H1 (cell line): ENCODE results near the gene TTC28. TPM values are rescaled to one million over a fixed set of nuclear protein-coding genes. Genes with fewer than 3 reads are reported as not detected.

Experiments
- ATF3 ChIP-seq: IDR thresholded peaks from 2 replicates; pipeline ENCODE4 v1.6.1; 2011; ENCODE audit warnings: low read depth, mild to moderate bottlenecking, low read length; ENCODE audit not compliant: insufficient read depth
- EZH2 ChIP-seq: fragments of 200-600 bp; sonication (generic); IDR thresholded peaks from 2 replicates; pipeline ENCODE4 v1.7.1; 2012; ENCODE audit warnings: low read depth, mild to moderate bottlenecking, moderate library complexity, low read length, inconsistent platforms; ENCODE audit not compliant: severe bottlenecking
- GABPA ChIP-seq: IDR thresholded peaks from 2 replicates; pipeline ENCODE4 v1.6.1; 2011; ENCODE audit warnings: mild to moderate bottlenecking, low read length, moderate library complexity, borderline replicate concordance; ENCODE audit not compliant: insufficient read depth
- HDAC6 ChIP-seq: IDR thresholded peaks from one replicate; pipeline ENCODE4 v1.7.1; 2012; ENCODE audit warnings: low read depth, mild to moderate bottlenecking, inconsistent platforms, low read length, moderate library complexity
- JUN ChIP-seq: IDR thresholded peaks from 2 replicates; pipeline ENCODE4 v1.6.1; 2011; ENCODE audit warnings: low read depth, mild to moderate bottlenecking, improper control_type of control experiment, low read length
- NRF1 ChIP-seq: IDR thresholded peaks from 2 replicates; pipeline ENCODE4 v1.6.1; 2011; ENCODE audit warnings: mild to moderate bottlenecking, low read depth, low read length, improper control_type of control experiment
- RBBP5 ChIP-seq: IDR thresholded peaks from 2 replicates; pipeline ENCODE4 v1.7.1; 2012; ENCODE audit warnings: low read depth, mild to moderate bottlenecking, inconsistent platforms, low read length, moderate library complexity, borderline replicate concordance
- SAP30 ChIP-seq: fragments of 300-600 bp; sonication (generic); IDR thresholded peaks from 2 replicates; pipeline ENCODE4 v1.7.1; 2012; ENCODE audit warnings: low read length, moderate library complexity, mild to moderate bottlenecking, inconsistent platforms; ENCODE audit not compliant: insufficient read depth, insufficient replicate concordance
- SUZ12 ChIP-seq: fragments of 200-600 bp; sonication (generic); IDR thresholded peaks from 2 replicates; pipeline ENCODE4 v1.6.1; 2012; ENCODE audit warnings: mild to moderate bottlenecking, inconsistent platforms, low read length, moderate library complexity, mixed read lengths
- polyA plus RNA-seq, 7 experiments: library from polyadenylated mRNA; depleted of rRNA in 3 of 7; stranded (reverse) in 5 of 7; unstranded in 2 of 7; fragments of >200 nt in 5 of 7; fragments of 200-250 nt in 2 of 7; gene quantifications; 1 replicate in 5 of 7; 2 replicates in 1 of 7; 4 replicates in 1 of 7; pipeline versions ENCODE4 v1.2.1 to v1.2.3, GENCODE V29; 2011 to 2013; ENCODE audit warnings: missing spikeins in 2 of 7, mixed read lengths in 2 of 7
- total RNA-seq: library from RNA; stranded (reverse); fragmentation: NEBNext Ultra II Directional; extraction: Animal tissue kit (Norgen Biotek cat#: 25700); gene quantifications from 2 replicates; pipeline ENCODE4 v1.2.1, GENCODE V29; 2021
- TF ChIP-seq, protein P1 (sequence below): fragments of 300-600 bp; sonication (generic); IDR thresholded peaks from 2 replicates; pipeline ENCODE4 v1.7.1; 2012; ENCODE audit warnings: low read length, moderate library complexity, mild to moderate bottlenecking, inconsistent platforms; ENCODE audit not compliant: insufficient replicate concordance

Gene TTC28
- total and polyA plus RNA-seq, 2 of the 8 experiments (the other 6 are each of a cell fraction or from before 2014, with no cell fraction given), result 2.6 to 12.6 TPM

DNA sequence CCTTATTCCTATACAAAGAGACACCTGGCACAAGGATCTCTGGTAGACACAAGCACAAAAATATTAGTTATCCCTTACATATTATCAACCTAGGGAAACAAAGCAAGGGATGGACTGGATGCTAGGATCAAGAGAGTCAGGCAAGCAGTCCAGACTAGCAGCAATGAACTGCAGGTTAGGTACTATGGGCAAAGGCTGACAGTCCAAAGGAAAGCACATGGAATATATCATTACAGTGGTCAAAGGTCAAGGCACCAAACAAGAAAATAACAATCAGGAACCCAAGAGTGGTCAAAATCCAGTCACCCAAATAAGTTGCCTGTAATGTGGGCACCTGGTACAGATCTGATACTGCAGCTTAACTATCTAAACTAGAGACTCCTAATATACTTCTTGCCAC, 77.7 kb downstream of the TTC28 start (continued):
- TF ChIP-seq, protein P1, sequence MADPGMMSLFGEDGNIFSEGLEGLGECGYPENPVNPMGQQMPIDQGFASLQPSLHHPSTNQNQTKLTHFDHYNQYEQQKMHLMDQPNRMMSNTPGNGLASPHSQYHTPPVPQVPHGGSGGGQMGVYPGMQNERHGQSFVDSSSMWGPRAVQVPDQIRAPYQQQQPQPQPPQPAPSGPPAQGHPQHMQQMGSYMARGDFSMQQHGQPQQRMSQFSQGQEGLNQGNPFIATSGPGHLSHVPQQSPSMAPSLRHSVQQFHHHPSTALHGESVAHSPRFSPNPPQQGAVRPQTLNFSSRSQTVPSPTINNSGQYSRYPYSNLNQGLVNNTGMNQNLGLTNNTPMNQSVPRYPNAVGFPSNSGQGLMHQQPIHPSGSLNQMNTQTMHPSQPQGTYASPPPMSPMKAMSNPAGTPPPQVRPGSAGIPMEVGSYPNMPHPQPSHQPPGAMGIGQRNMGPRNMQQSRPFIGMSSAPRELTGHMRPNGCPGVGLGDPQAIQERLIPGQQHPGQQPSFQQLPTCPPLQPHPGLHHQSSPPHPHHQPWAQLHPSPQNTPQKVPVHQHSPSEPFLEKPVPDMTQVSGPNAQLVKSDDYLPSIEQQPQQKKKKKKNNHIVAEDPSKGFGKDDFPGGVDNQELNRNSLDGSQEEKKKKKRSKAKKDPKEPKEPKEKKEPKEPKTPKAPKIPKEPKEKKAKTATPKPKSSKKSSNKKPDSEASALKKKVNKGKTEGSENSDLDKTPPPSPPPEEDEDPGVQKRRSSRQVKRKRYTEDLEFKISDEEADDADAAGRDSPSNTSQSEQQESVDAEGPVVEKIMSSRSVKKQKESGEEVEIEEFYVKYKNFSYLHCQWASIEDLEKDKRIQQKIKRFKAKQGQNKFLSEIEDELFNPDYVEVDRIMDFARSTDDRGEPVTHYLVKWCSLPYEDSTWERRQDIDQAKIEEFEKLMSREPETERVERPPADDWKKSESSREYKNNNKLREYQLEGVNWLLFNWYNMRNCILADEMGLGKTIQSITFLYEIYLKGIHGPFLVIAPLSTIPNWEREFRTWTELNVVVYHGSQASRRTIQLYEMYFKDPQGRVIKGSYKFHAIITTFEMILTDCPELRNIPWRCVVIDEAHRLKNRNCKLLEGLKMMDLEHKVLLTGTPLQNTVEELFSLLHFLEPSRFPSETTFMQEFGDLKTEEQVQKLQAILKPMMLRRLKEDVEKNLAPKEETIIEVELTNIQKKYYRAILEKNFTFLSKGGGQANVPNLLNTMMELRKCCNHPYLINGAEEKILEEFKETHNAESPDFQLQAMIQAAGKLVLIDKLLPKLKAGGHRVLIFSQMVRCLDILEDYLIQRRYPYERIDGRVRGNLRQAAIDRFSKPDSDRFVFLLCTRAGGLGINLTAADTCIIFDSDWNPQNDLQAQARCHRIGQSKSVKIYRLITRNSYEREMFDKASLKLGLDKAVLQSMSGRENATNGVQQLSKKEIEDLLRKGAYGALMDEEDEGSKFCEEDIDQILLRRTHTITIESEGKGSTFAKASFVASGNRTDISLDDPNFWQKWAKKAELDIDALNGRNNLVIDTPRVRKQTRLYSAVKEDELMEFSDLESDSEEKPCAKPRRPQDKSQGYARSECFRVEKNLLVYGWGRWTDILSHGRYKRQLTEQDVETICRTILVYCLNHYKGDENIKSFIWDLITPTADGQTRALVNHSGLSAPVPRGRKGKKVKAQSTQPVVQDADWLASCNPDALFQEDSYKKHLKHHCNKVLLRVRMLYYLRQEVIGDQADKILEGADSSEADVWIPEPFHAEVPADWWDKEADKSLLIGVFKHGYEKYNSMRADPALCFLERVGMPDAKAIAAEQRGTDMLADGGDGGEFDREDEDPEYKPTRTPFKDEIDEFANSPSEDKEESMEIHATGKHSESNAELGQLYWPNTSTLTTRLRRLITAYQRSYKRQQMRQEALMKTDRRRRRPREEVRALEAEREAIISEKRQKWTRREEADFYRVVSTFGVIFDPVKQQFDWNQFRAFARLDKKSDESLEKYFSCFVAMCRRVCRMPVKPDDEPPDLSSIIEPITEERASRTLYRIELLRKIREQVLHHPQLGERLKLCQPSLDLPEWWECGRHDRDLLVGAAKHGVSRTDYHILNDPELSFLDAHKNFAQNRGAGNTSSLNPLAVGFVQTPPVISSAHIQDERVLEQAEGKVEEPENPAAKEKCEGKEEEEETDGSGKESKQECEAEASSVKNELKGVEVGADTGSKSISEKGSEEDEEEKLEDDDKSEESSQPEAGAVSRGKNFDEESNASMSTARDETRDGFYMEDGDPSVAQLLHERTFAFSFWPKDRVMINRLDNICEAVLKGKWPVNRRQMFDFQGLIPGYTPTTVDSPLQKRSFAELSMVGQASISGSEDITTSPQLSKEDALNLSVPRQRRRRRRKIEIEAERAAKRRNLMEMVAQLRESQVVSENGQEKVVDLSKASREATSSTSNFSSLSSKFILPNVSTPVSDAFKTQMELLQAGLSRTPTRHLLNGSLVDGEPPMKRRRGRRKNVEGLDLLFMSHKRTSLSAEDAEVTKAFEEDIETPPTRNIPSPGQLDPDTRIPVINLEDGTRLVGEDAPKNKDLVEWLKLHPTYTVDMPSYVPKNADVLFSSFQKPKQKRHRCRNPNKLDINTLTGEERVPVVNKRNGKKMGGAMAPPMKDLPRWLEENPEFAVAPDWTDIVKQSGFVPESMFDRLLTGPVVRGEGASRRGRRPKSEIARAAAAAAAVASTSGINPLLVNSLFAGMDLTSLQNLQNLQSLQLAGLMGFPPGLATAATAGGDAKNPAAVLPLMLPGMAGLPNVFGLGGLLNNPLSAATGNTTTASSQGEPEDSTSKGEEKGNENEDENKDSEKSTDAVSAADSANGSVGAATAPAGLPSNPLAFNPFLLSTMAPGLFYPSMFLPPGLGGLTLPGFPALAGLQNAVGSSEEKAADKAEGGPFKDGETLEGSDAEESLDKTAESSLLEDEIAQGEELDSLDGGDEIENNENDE, result no peak
- TF ChIP-seq SUZ12 (no peak), GABPA (no peak), JUN (no peak), NRF1 (no peak), RBBP5 (no peak), ATF3 (no peak), SAP30 (no peak), HDAC6 (no peak), EZH2 (no peak)
